Astrocyte of the spinal cord (primary cell): ENCODE measurements around the gene LRRC72.
A peak's percentile ranks its signal among the peaks of the same experiment; 100 is the strongest.

Experiments used
- DNase-seq: peaks from one replicate; pipeline ENCODE4 v3.0.0; 2011; ENCODE audit warnings: low read depth, low spot score
- H3K4me3 ChIP-seq: 2 replicates; pipeline ENCODE4 v1.5.1; 2011; ENCODE audit warnings: low read depth, mild to moderate bottlenecking, low read length, moderate library complexity
- CTCF ChIP-seq: IDR thresholded peaks from 2 replicates; pipeline ENCODE4 v1.5.1; 2012; ENCODE audit warnings: low read depth, mild to moderate bottlenecking, low read length, inconsistent platforms
- in situ Hi-C: cut with HindIII; loops from 2 replicates; pipeline ENCODE4 v1.10.0; 2017; ENCODE audit warnings: low sequenced_read_pairs

LRRC72 gene

GRCh38 chr7:16586081-16586874 is 59.7 kb downstream of the LRRC72 start:
- no peak overlapping the region for H3K4me3 ChIP-seq
- DNase-seq = peak; percentile 29
- TF ChIP-seq CTCF = no peak
- in situ Hi-C loops = no loop called here

- in situ Hi-C loops = no loop called here
- no peak for TF ChIP-seq CTCF
- DNase-seq = no peak
- no peak overlapping the region for H3K4me3 ChIP-seq
Measured at GRCh38 chr7:16587129-16587528, 60.5 kb downstream of the LRRC72 start.

- TF ChIP-seq CTCF = no peak
- H3K4me3 ChIP-seq = no peak overlapping the region
- no peak for DNase-seq
- in situ Hi-C loops = no loop called here
Measured at GRCh38 chr7:16587790-16588189, 61.2 kb downstream of the LRRC72 start.

- in situ Hi-C loops = no loop called here
- DNase-seq = no peak
- H3K4me3 ChIP-seq = no peak overlapping the region
- no peak for TF ChIP-seq CTCF
Measured at GRCh38 chr7:16589881-16590280, 63.3 kb downstream of the LRRC72 start.

GRCh38 chr7:16590424-16590823 is 63.8 kb downstream of the LRRC72 start:
- no peak for DNase-seq
- in situ Hi-C loops = no loop called here
- no peak overlapping the region for H3K4me3 ChIP-seq
- no peak for TF ChIP-seq CTCF

- no peak for TF ChIP-seq CTCF
- no peak for DNase-seq
- in situ Hi-C loops = no loop called here
- H3K4me3 ChIP-seq = no peak overlapping the region
Measured at GRCh38 chr7:16592395-16592794, 65.8 kb downstream of the LRRC72 start.

- no peak overlapping the region for H3K4me3 ChIP-seq
- peak; percentile 50 for DNase-seq
- in situ Hi-C loops = no loop called here
- no peak for TF ChIP-seq CTCF
Measured at GRCh38 chr7:16594061-16594460, 67.4 kb downstream of the LRRC72 start.
